RWPE2 (cell line): Measurements from ENCODE around the gene FAP.
A peak's percentile ranks its signal among the peaks of the same experiment; 100 is the strongest.

Source experiments
- ATAC-seq: fragments of 200-7000 bp; cut with Tn5 transposase; 3 replicates; pipeline ENCODE4 v1.9.1; 2021; ENCODE audit warnings: low read depth
- DNase-seq: peaks from one replicate; pipeline ENCODE4 v3.0.0-alpha.2; 2020; ENCODE audit warnings: low spot score
- H3K27ac ChIP-seq: fragments of 450-650 bp; 2 replicates; pipeline ENCODE4 v1.5.1; 2017; ENCODE audit warnings: mild to moderate bottlenecking; ENCODE audit not compliant: poor library complexity, severe bottlenecking
- H3K27me3 ChIP-seq: fragments of 250-450 bp; sonication (Bioruptor Pico); 2 replicates; pipeline ENCODE4 v1.5.1; 2021; ENCODE audit warnings: mild to moderate bottlenecking, moderate library complexity; ENCODE audit not compliant: insufficient read depth, poor library complexity, severe bottlenecking
- H3K36me3 ChIP-seq: fragments of 250-450 bp; sonication (Bioruptor Pico); 2 replicates; pipeline ENCODE4 v1.5.1; 2020; ENCODE audit warnings: low read depth, mild to moderate bottlenecking, moderate library complexity
- H3K4me1 ChIP-seq: fragments of 250-450 bp; sonication (Bioruptor Pico); 2 replicates; pipeline ENCODE4 v1.5.1; 2021; ENCODE audit warnings: mild to moderate bottlenecking, moderate library complexity; ENCODE audit not compliant: insufficient read depth, poor library complexity, severe bottlenecking
- H3K4me3 ChIP-seq: fragments of 250-450 bp; sonication (Bioruptor Pico); 2 replicates; pipeline ENCODE4 v1.5.1; 2021; ENCODE audit warnings: mild to moderate bottlenecking, moderate library complexity; ENCODE audit not compliant: severe bottlenecking
- H3K9me3 ChIP-seq: fragments of 250-450 bp; sonication (Bioruptor Pico); 2 replicates; pipeline ENCODE4 v1.5.1; 2021; ENCODE audit warnings: mild to moderate bottlenecking, moderate library complexity; ENCODE audit not compliant: severe bottlenecking
- CTCF ChIP-seq: fragments of 450-650 bp; IDR thresholded peaks from one replicate; pipeline ENCODE4 v1.5.1; 2017; ENCODE audit warnings: mild to moderate bottlenecking, moderate library complexity; ENCODE audit not compliant: poor library complexity, severe bottlenecking

FAP gene

GRCh38 chr2:162243294-162243693, at the start of gene FAP:
FAP (minus strand) TSS chr2:162243445; CDS start chr2:162243327, 118 bp downstream.
- H3K27me3 ChIP-seq, result no peaks in the 10 kb centered on the region
- no peaks in the 10 kb centered on the region for H3K9me3 ChIP-seq
- peak within 1 kb of the TSS; percentile 25 for H3K4me3 ChIP-seq
- DNase-seq, result no peak
- H3K4me1 ChIP-seq, result peaks cover 58% of the 10 kb centered on the region
- H3K27ac ChIP-seq, result peak within 1 kb of the TSS; percentile 100
- TF ChIP-seq CTCF, result no peak
- peaks cover 9% of the 10 kb centered on the region; the same call in 1 of the 2 replicates for H3K36me3 ChIP-seq
- ATAC-seq, result no peak; the same call in 2 of the 3 replicates

GRCh38 chr2:162291748-162292147, 48.5 kb upstream of the FAP start:
- Histone ChIP-seq H3K27me3 (no peaks in the 10 kb centered on the region), H3K27ac (no peak overlapping the region), H3K4me1 (peaks cover 20% of the 10 kb centered on the region), H3K36me3 (peaks cover 12% of the 10 kb centered on the region; the same call in 1 of the 2 replicates), H3K4me3 (no peak overlapping the region), H3K9me3 (no peaks in the 10 kb centered on the region)
- DNase-seq (no peak), ATAC-seq (no peak)
- TF ChIP-seq CTCF, result no peak

GRCh38 chr2:162282765-162283425, 39.6 kb upstream of the FAP start:
- Histone ChIP-seq H3K27me3 (no peaks in the 10 kb centered on the region), H3K36me3 (peaks cover 17% of the 10 kb centered on the region; the same call in 1 of the 2 replicates), H3K27ac (no peak overlapping the region), H3K4me1 (no peaks in the 10 kb centered on the region), H3K4me3 (no peak overlapping the region), H3K9me3 (no peaks in the 10 kb centered on the region)
- no peak for DNase-seq
- no peak for ATAC-seq
- no peak for TF ChIP-seq CTCF

- TF ChIP-seq CTCF, result no peak
These were observed 37.4 kb upstream of the FAP start for GRCh38 chr2:162280654-162281053.

GRCh38 chr2:162277381-162277780, 34.1 kb upstream of the FAP start:
- Histone ChIP-seq H3K4me1 (no peaks in the 10 kb centered on the region), H3K27ac (no peak overlapping the region), H3K36me3 (peaks cover 16% of the 10 kb centered on the region; the same call in 1 of the 2 replicates), H3K9me3 (no peaks in the 10 kb centered on the region), H3K27me3 (no peaks in the 10 kb centered on the region), H3K4me3 (no peak overlapping the region)
- TF ChIP-seq CTCF, result no peak
- no peak for ATAC-seq
- no peak for DNase-seq

More at GRCh38 chr2:162280654-162281053, 37.4 kb upstream of the FAP start:
- H3K4me3 ChIP-seq, result no peak overlapping the region
- DNase-seq (no peak), ATAC-seq (no peak)
- H3K36me3 ChIP-seq, result peaks cover 16% of the 10 kb centered on the region; the same call in 1 of the 2 replicates
- H3K27me3 ChIP-seq, result no peaks in the 10 kb centered on the region
- no peak overlapping the region for H3K27ac ChIP-seq
- no peaks in the 10 kb centered on the region for H3K4me1 ChIP-seq
- no peaks in the 10 kb centered on the region for H3K9me3 ChIP-seq
